ENCODE results near the gene DSCAML1. TPM values are rescaled to one million over a fixed set of nuclear protein-coding genes. Genes with fewer than 3 reads are reported as not detected.

The DSCAML1 gene
- total and polyA plus RNA-seq, 2 of the 8 experiments (the other 6 are each of a cell fraction or from before 2014, with no cell fraction given), result 0.19 to 0.24 TPM

GRCh38 chr11:117781627-117782026 lies 15.4 kb downstream of the DSCAML1 start:
- no peak overlapping the region for H3K4ac ChIP-seq (replicated peaks; ENCODE audit: insufficient read length, low read depth, low read length)
- no peak overlapping the region for H3K4me3 ChIP-seq (ENCODE audit: extremely low read depth in 1 of 4, insufficient read depth in 2 of 4, low read depth in 3 of 4, low read length in 4 of 4)
- no peak overlapping the region for H4K5ac ChIP-seq (ENCODE audit: insufficient read length, low read depth, low read length)
- H3K27ac ChIP-seq (ENCODE audit: low read depth, low read length), result no peak overlapping the region
- H4K20me1 ChIP-seq (replicated peaks in 1 of 2; ENCODE audit: control insufficient read depth in 1 of 2, insufficient read depth in 2 of 2, low read length in 2 of 2), result no peaks in the 10 kb centered on the region
- H2BK120ac ChIP-seq (replicated peaks; ENCODE audit: low read depth, low read length), result no peak overlapping the region
- H3K4me2 ChIP-seq (ENCODE audit: insufficient read depth in 1 of 2, low read depth in 2 of 2, low read length in 2 of 2), result no peak overlapping the region
- no peak for TF ChIP-seq POLR2A (IDR thresholded peaks at IDR 0.05; ENCODE audit: control extremely low read depth in 1 of 2, low read depth in 2 of 2, low read length in 2 of 2)
- TF ChIP-seq GTF2F1 (IDR thresholded peaks at IDR 0.05; ENCODE audit: borderline replicate concordance, low read depth, low read length), result no peak
- TF ChIP-seq SIRT6 (IDR thresholded peaks at IDR 0.05; ENCODE audit: low read length), result no peak
- CTCF ChIA-PET (ENCODE audit: partially characterized antibody), result interaction anchor here (0.9 to 1.3 kb wide), 3 partner anchors 9 to 356 kb away, joined by 3 to 4 read pairs (median 3); no protein-coding TSS in a partner anchor
- H3K79me1 ChIP-seq (ENCODE audit: low read depth, low read length), result no peaks in the 10 kb centered on the region
- DNase-seq (ENCODE audit: low read depth in 1 of 2, low spot score in 2 of 2) (no peak), FAIRE-seq (no peak)
- H3K9ac ChIP-seq (replicated peaks in 1 of 4; ENCODE audit: extremely low read depth in 1 of 4, low read depth in 3 of 4, low read length in 3 of 4), result no peak overlapping the region
- no peak overlapping the region for H2AFZ ChIP-seq (ENCODE audit: low read length)
- H4K8ac ChIP-seq (ENCODE audit: extremely low read depth, insufficient read depth, low read length), result no peak overlapping the region
- H2BK12ac ChIP-seq (ENCODE audit: low read depth, low read length), result no peak overlapping the region
- no peak overlapping the region for H3K18ac ChIP-seq (ENCODE audit: extremely low read depth, low read length)
- H2BK20ac ChIP-seq (ENCODE audit: low read length), result no peak overlapping the region
- no peaks in the 10 kb centered on the region for H3K79me2 ChIP-seq (ENCODE audit: control insufficient read depth in 1 of 2, insufficient read depth in 2 of 2, low read length in 2 of 2)
- H3K4me1 ChIP-seq (replicated peaks in 1 of 4; ENCODE audit: control insufficient read depth in 3 of 4, insufficient read depth in 4 of 4, low read length in 3 of 4), result no peaks in the 10 kb centered on the region
- no peak overlapping the region for H2BK15ac ChIP-seq (ENCODE audit: low read length)
- 0 out of 7 replicates have a peak, but pooled peaks cover 0 to 1% (median 0%) of the 10 kb centered on the region in 4 experiments for H3K27me3 ChIP-seq (replicated peaks in 1 of 4; ENCODE audit: control insufficient read depth in 3 of 4, extremely low read depth in 1 of 4, insufficient read depth in 3 of 4, low read length in 3 of 4)
- no peak overlapping the region for H3K14ac ChIP-seq (ENCODE audit: insufficient read length)
- POLR2A ChIA-PET (ENCODE audit: partially characterized antibody), result no interaction called here
- H3K23me2 ChIP-seq (ENCODE audit: low read depth, low read length), result no peaks in the 10 kb centered on the region
- H2BK5ac ChIP-seq (ENCODE audit: low read depth, low read length), result no peak overlapping the region
- H3K23ac ChIP-seq (ENCODE audit: insufficient read length), result no peak overlapping the region
- 93% methylated on average over 4 of the region's 4 CpGs; no CpG with 5 or more reads in 1 of the 2 experiments for WGBS, 2 experiments (ENCODE audit: extremely low coverage in 1 of 2, insufficient coverage in 1 of 2, insufficient read length in 1 of 2, insufficient replicate concordance in 2 of 2, low coverage in 1 of 2, low lambda C conversion rate in 2 of 2, missing lambda C conversion rate in 1 of 2)
- no peak overlapping the region for H4K91ac ChIP-seq (replicated peaks; ENCODE audit: insufficient read length, low read length)
- no peaks in the 10 kb centered on the region for H3K36me3 ChIP-seq (ENCODE audit: control insufficient read depth in 2 of 4, insufficient read depth in 4 of 4, low read length in 3 of 4)
- no peak overlapping the region for H3K56ac ChIP-seq (replicated peaks; ENCODE audit: insufficient read length, low read depth, low read length)
- no peak overlapping the region for H2AK5ac ChIP-seq (ENCODE audit: low read depth, low read length)
- H3K9me3 ChIP-seq (ENCODE audit: insufficient read depth in 2 of 2, low read depth in 1 of 2, low read length in 1 of 2), result no peaks in the 10 kb centered on the region

Data from H1 (cell line).